Measurements from ENCODE around the gene HCFC1R1.
A peak's percentile ranks its signal among the peaks of the same experiment; 100 is the strongest.

Gene HCFC1R1

DNA sequence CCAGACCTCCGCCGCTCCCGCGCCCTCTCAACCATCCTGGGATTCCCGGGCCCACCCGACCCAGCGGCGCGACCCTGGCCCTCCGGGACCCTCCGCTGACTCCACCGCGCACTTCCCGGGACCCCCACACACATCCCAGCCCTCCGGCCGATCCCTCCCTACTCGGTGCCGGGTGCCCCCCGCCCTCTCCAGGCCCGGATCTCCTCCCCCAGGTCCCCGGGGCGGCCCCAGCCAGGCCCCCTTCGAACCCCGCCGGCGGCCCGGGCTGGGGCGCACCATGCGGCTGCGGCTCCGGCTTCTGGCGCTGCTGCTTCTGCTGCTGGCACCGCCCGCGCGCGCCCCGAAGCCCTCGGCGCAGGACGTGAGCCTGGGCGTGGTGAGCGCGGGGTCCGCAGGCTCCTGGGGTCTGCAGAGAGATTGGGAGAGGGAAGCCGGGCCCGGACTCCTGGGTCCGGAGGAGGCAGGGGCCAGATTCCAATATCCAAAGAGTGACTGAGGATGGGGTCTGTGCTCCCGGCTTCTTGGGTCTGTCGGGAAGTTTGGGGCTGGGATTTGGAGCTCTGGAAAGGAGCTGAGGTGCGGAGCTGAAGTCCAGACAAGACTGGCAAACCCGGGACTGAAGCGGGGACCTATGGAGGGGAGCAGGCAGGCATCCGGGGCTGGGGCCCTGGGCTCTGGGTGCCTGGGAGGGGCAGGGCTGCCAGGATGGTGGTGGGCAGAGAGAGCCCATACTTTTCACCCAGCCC is 23.1 kb upstream of the HCFC1R1 start:
- no peak overlapping the region for H3K4me3 ChIP-seq (replicated peaks; ENCODE audit: low read depth, low read length)
- no peak for DNase-seq (ENCODE audit: low read depth)
- no peak for TF ChIP-seq CTCF (IDR thresholded peaks at IDR 0.05; ENCODE audit: low read length, missing control alignments)

DNA sequence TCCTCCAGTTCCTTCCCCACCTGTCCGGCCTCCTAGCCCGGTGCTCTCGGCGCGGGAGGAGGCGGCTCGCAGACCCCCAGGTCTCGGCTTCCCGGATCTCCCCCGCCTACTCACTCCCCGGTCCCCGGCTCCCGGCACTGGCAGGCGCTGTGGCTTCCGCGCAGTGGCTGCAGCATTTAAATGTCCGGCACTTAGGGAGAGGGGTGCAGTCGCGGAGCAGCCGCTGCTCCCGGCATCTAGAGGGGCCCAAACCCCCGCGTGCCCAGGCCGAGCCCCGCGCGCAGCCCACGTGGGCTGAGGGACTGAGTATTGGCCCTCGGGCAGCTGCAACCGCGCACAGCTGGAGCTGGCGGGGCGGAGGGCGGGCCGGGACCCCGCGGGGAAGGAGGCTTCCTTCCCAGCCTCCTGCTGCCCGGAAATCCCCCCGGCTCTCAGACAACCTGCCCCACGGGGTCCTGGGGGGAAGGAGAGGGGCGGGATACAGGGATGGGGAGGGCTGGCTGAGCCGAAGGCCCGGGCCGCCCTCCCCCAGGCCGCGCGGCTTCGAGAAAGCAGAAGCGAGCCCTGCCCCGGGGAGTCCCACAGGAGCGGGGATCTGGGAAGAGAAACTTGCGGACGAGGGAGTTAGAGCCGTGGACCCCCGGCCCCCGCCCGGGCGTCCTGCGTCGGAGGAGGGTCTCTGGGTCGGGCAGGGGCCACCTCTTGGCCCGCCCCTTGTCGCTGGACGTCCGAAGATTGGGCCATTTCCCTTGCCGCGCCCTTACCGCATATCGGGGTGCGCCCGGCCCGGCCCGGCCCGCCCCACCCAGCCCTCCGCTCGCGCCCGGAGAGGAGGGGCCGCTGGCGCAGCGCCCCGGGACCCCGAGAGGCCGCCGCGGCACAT is 22.3 kb upstream of the HCFC1R1 start, which contains the start of gene MMP25:
Gene MMP25 (plus strand): TSS at position 804 of the 883 bp plus-strand sequence. CDS start 357 bp downstream, outside the sequence.
- H3K4me3 ChIP-seq (replicated peaks; ENCODE audit: low read depth, low read length): peak within 1 kb of the TSS; percentile 46
- no peak for TF ChIP-seq CTCF (IDR thresholded peaks at IDR 0.05; ENCODE audit: low read length, missing control alignments)
- no peak for DNase-seq (ENCODE audit: low read depth)

- no peak overlapping the region for H3K4me3 ChIP-seq (replicated peaks; ENCODE audit: low read depth, low read length)
- DNase-seq (ENCODE audit: low read depth): no peak
- TF ChIP-seq CTCF (IDR thresholded peaks at IDR 0.05; ENCODE audit: low read length, missing control alignments): no peak
Observed at GRCh38 chr16:3044708-3045107, 21.0 kb upstream of the HCFC1R1 start.

DNA sequence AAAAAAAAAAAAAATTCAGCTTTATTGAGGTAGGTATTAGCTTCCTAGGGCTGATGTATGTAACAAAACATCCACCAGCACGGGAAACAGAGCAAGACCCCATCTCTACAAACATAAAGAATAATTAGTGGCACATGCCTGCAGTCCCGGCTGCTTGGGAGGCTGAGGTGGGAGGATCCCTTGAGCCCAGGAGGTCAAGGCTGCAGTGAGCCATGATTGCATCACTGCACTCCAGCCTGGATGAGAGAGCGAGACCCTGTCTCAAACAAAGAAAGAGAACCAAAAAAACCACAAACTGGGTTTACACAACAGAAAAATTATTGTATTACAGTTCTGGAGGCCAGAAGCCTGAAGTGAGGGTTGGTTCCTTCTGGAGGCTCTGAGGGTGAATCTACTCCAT is 18.6 kb upstream of the HCFC1R1 start:
- no peak overlapping the region for H3K4me3 ChIP-seq (replicated peaks; ENCODE audit: low read depth, low read length)
- DNase-seq (ENCODE audit: low read depth): no peak
- no peak for TF ChIP-seq CTCF (IDR thresholded peaks at IDR 0.05; ENCODE audit: low read length, missing control alignments)

DNA sequence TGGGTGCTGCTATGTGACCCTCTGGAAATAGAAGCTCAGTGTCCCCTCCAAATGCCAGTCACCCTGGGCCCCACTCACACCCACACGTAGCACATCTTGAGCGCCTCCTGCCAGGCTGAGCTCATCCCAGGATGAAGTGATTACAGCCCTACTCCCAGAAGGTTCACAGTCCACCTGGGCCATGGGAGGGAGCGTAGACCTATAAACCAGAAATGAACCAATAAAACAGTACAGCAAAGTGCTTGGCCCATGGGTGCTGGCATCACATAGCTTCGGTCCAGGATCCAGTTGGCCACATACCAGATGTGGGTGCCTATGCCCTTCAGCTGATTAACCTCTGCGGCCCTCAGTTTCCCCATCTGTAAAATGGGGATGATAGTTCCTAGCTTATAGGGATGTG is 15.2 kb upstream of the HCFC1R1 start:
- no peak for TF ChIP-seq CTCF (IDR thresholded peaks at IDR 0.05; ENCODE audit: low read length, missing control alignments)
- DNase-seq (ENCODE audit: low read depth): no peak
- H3K4me3 ChIP-seq (replicated peaks; ENCODE audit: low read depth, low read length): no peak overlapping the region

GRCh38 chr16:3038256-3038655 is 14.5 kb upstream of the HCFC1R1 start:
- H3K4me3 ChIP-seq (replicated peaks; ENCODE audit: low read depth, low read length): no peak overlapping the region
- no peak for TF ChIP-seq CTCF (IDR thresholded peaks at IDR 0.05; ENCODE audit: low read length, missing control alignments)
- peak; percentile 18 for DNase-seq (ENCODE audit: low read depth)

Measured in fibroblast of pulmonary artery (primary cell).